GM23248 (cell line): ENCODE measurements around the gene BNIPL. TPM values are rescaled to one million over a fixed set of nuclear protein-coding genes. Genes with fewer than 3 reads are reported as not detected.

Experiments used
- DNase-seq: peaks from one replicate; pipeline ENCODE4 v3.0.0-alpha.2; 2015
- H2AFZ ChIP-seq: fragments of 200-600 bp; sonication (generic); 2 replicates; pipeline ENCODE4 v1.6.1; 2016; ENCODE audit warnings: antibody characterized with exemption
- H3F3A ChIP-seq: fragments of 200-600 bp; sonication (generic); 2 replicates; pipeline ENCODE4 v1.6.1; 2016; ENCODE audit warnings: mild to moderate bottlenecking, antibody characterized with exemption, mixed run types; ENCODE audit not compliant: insufficient read depth
- H3K27ac ChIP-seq: fragments of 200-600 bp; sonication (generic); 2 replicates; pipeline ENCODE4 v1.5.1; 2016; ENCODE audit warnings: mild to moderate bottlenecking
- H3K27me3 ChIP-seq: fragments of 200-600 bp; sonication (generic); replicated peaks from 2 replicates; pipeline ENCODE4 v1.6.1; 2016; ENCODE audit warnings: mild to moderate bottlenecking; ENCODE audit not compliant: insufficient read depth
- H3K36me3 ChIP-seq: fragments of 200-600 bp; sonication (generic); 2 replicates; pipeline ENCODE4 v1.6.1; 2016; ENCODE audit warnings: low read depth, mild to moderate bottlenecking
- H3K4me1 ChIP-seq: fragments of 200-600 bp; sonication (generic); 2 replicates; pipeline ENCODE4 v1.6.1; 2016; ENCODE audit warnings: mild to moderate bottlenecking; ENCODE audit not compliant: insufficient read depth
- H3K4me2 ChIP-seq: fragments of 200-600 bp; sonication (generic); one replicate; pipeline ENCODE4 v1.6.1; 2016; ENCODE audit warnings: mild to moderate bottlenecking; ENCODE audit not compliant: unreplicated experiment
- H3K4me3 ChIP-seq: fragments of 200-600 bp; sonication (generic); 2 replicates; pipeline ENCODE4 v1.5.1; 2016; ENCODE audit warnings: mild to moderate bottlenecking
- H3K79me2 ChIP-seq: fragments of 200-600 bp; sonication (generic); 2 replicates; pipeline ENCODE4 v1.6.1; 2016; ENCODE audit warnings: mild to moderate bottlenecking; ENCODE audit not compliant: insufficient read depth
- H3K9ac ChIP-seq: fragments of 200-600 bp; sonication (generic); 2 replicates; pipeline ENCODE4 v1.6.1; 2016; ENCODE audit warnings: mild to moderate bottlenecking
- H3K9me2 ChIP-seq: fragments of 200-600 bp; sonication (generic); 2 replicates; pipeline ENCODE4 v1.6.1; 2016; ENCODE audit warnings: mixed run types, mild to moderate bottlenecking, moderate library complexity; ENCODE audit not compliant: insufficient read depth
- H3K9me3 ChIP-seq: fragments of 200-600 bp; sonication (generic); one replicate; pipeline ENCODE4 v1.6.1; 2017; ENCODE audit warnings: low read depth
- H4K20me1 ChIP-seq: fragments of 200-600 bp; sonication (generic); 2 replicates; pipeline ENCODE4 v1.6.0; 2016; ENCODE audit not compliant: insufficient read depth
- EZH2 ChIP-seq: fragments of 200-600 bp; sonication (generic); IDR thresholded peaks from 2 replicates; pipeline ENCODE4 v1.6.1; 2018; ENCODE audit warnings: antibody characterized with exemption, mild to moderate bottlenecking; ENCODE audit not compliant: insufficient read depth, poor library complexity, severe bottlenecking
- EZH2phosphoT487 ChIP-seq: fragments of 200-600 bp; sonication (generic); IDR thresholded peaks from 2 replicates; pipeline ENCODE4 v1.6.1; 2018; ENCODE audit warnings: antibody characterized with exemption, moderate library complexity, mild to moderate bottlenecking, low read depth; ENCODE audit not compliant: insufficient read depth
- WGBS, 2 experiments: methylation state at CpG; one replicate each; pipeline ENCODE4 v1.1.6; 2015 to 2017; ENCODE audit warnings: low lambda C conversion rate in 2 of 2, low coverage in 1 of 2; ENCODE audit errors: missing lambda C conversion rate in 2 of 2; 5-methylcytosine and 5-hydroxymethylcytosine counted together
- in situ Hi-C: fragments of 300-500 bp; cut with MboI; formaldehyde crosslinking; loops from 2 replicates; pipeline ENCODE4 v1.15.0; 2020
- polyA plus RNA-seq: library from polyadenylated mRNA; unstranded; fragments of >200 nt; fragmentation: Nextera tagmentation; extraction: Ambion mirVana; gene quantifications from 2 replicates; pipeline ENCODE4 v1.2.1, GENCODE V29; 2016
- small RNA-seq: library from RNA; depleted of rRNA; stranded (forward); fragments of <200 nt; gene quantifications from one replicate; pipeline ENCODE3, GENCODE V24; 2014; ENCODE audit warnings: low read depth, low replicate concordance
- total RNA-seq: library from RNA; depleted of rRNA; stranded (reverse); fragments of >200 nt; shearing (Covaris generic); gene quantifications from 2 replicates; pipeline ENCODE4 v1.2.3, GENCODE V29; 2014; rRNA removed

Gene BNIPL
- total and polyA plus RNA-seq, 2 experiments from 2014 or later = 0.09 TPM; not detected in 1

GRCh38 chr1:151085953-151086559 lies 49.7 kb downstream of the BNIPL start:
- H3K9me3 ChIP-seq = no peaks in the 10 kb centered on the region
- H3F3A ChIP-seq = no peaks in the 10 kb centered on the region
- H3K79me2 ChIP-seq = no peaks in the 10 kb centered on the region
- no peak overlapping the region for H3K9ac ChIP-seq
- TF ChIP-seq EZH2 (no peak), EZH2phosphoT487 (no peak)
- no peaks in the 10 kb centered on the region for H3K9me2 ChIP-seq
- H3K4me3 ChIP-seq = no peak overlapping the region
- no peak for DNase-seq
- no peaks in the 10 kb centered on the region for H4K20me1 ChIP-seq
- WGBS, 2 experiments = 83 to 84% methylated on average over 4 of the region's 4 CpGs
- H3K27ac ChIP-seq = no peak overlapping the region
- H3K4me2 ChIP-seq = no peak overlapping the region
- H2AFZ ChIP-seq = no peak overlapping the region
- H3K4me1 ChIP-seq = no peaks in the 10 kb centered on the region
- no peaks in the 10 kb centered on the region for H3K27me3 ChIP-seq
- no peaks in the 10 kb centered on the region for H3K36me3 ChIP-seq
- in situ Hi-C loops = no loop called here

Small RNAs within 50 kb of the gene (small RNA-seq; reads per million reads assigned to genes)
- not detected for gene RNU6-884P

Other genes starting within 250 kb of the BNIPL start
- gene CTSK, start 228.3 kb upstream of the BNIPL start, total RNA-seq = 90.9 and 101 TPM in 2 replicates
- 81.4 and 92.1 TPM in 2 replicates for gene CTSK, start 228.3 kb upstream of the BNIPL start, polyA plus RNA-seq
- gene ARNT, start 160.0 kb upstream of the BNIPL start, total RNA-seq = 31.0 and 34.7 TPM in 2 replicates
- 30.9 and 32.8 TPM in 2 replicates for gene ARNT, start 160.0 kb upstream of the BNIPL start, polyA plus RNA-seq
- gene CTXND2, start 149.4 kb upstream of the BNIPL start, total RNA-seq = not detected in 2 replicates
- gene CTXND2, start 149.4 kb upstream of the BNIPL start, polyA plus RNA-seq = not detected in 2 replicates
- gene SETDB1, start 110.2 kb upstream of the BNIPL start, total RNA-seq = 21.4 and 30.2 TPM in 2 replicates
- 9.7 and 10.2 TPM in 2 replicates for gene SETDB1, start 110.2 kb upstream of the BNIPL start, polyA plus RNA-seq
- 124 and 148 TPM in 2 replicates for gene CERS2, start 61.8 kb upstream of the BNIPL start, total RNA-seq
- gene CERS2, start 61.8 kb upstream of the BNIPL start, polyA plus RNA-seq = 201 and 202 TPM in 2 replicates
- gene ANXA9, start 54.3 kb upstream of the BNIPL start, total RNA-seq = not detected in 2 replicates
- 0.16 and 0.26 TPM in 2 replicates for gene ANXA9, start 54.3 kb upstream of the BNIPL start, polyA plus RNA-seq
- 7.7 and 9.1 TPM in 2 replicates for gene MINDY1, start 29.7 kb upstream of the BNIPL start, total RNA-seq
- gene MINDY1, start 29.7 kb upstream of the BNIPL start, polyA plus RNA-seq = 4.6 and 6.1 TPM in 2 replicates
- 7.2 and 10.5 TPM in 2 replicates for gene PRUNE1, start 28.1 kb upstream of the BNIPL start, total RNA-seq
- gene PRUNE1, start 28.1 kb upstream of the BNIPL start, polyA plus RNA-seq = 9.0 and 10.8 TPM in 2 replicates
- 1.0 and 2.8 TPM in 2 replicates for gene C1orf56, start 11.2 kb downstream of the BNIPL start, total RNA-seq
- gene C1orf56, start 11.2 kb downstream of the BNIPL start, polyA plus RNA-seq = 15.8 and 17.7 TPM in 2 replicates
- 52.2 and 63.2 TPM in 2 replicates for gene CDC42SE1, start 23.0 kb downstream of the BNIPL start, total RNA-seq
- gene CDC42SE1, start 23.0 kb downstream of the BNIPL start, polyA plus RNA-seq = 17.3 and 18.2 TPM in 2 replicates
- 1.9 and 3.7 TPM in 2 replicates for gene MLLT11, start 23.8 kb downstream of the BNIPL start, total RNA-seq
- 7.3 and 7.7 TPM in 2 replicates for gene MLLT11, start 23.8 kb downstream of the BNIPL start, polyA plus RNA-seq
- gene GABPB2, start 34.2 kb downstream of the BNIPL start, total RNA-seq = 14.7 and 14.9 TPM in 2 replicates
- 7.4 and 8.4 TPM in 2 replicates for gene GABPB2, start 34.2 kb downstream of the BNIPL start, polyA plus RNA-seq
- gene SEMA6C, start 110.0 kb downstream of the BNIPL start, total RNA-seq = 1.4 and 3.8 TPM in 2 replicates
- gene SEMA6C, start 110.0 kb downstream of the BNIPL start, polyA plus RNA-seq = 0.58 and 1.1 TPM in 2 replicates
- not detected in 2 replicates for gene TNFAIP8L2, start 120.1 kb downstream of the BNIPL start, total RNA-seq
- gene TNFAIP8L2, start 120.1 kb downstream of the BNIPL start, polyA plus RNA-seq = not detected in 2 replicates
- 7.1 and 11.5 TPM in 2 replicates for gene LYSMD1, start 129.3 kb downstream of the BNIPL start, total RNA-seq
- gene LYSMD1, start 129.3 kb downstream of the BNIPL start, polyA plus RNA-seq = 3.4 and 4.4 TPM in 2 replicates
- 27.7 and 35.2 TPM in 2 replicates for gene SCNM1, start 129.6 kb downstream of the BNIPL start, total RNA-seq
- 73.3 and 77.4 TPM in 2 replicates for gene SCNM1, start 129.6 kb downstream of the BNIPL start, polyA plus RNA-seq
- gene TMOD4, start 139.4 kb downstream of the BNIPL start, total RNA-seq = not detected in 2 replicates
- gene TMOD4, start 139.4 kb downstream of the BNIPL start, polyA plus RNA-seq = 0.24 TPM in 1 of 2 replicates, not detected in the other
- gene VPS72, start 153.6 kb downstream of the BNIPL start, total RNA-seq = 41.9 and 45.0 TPM in 2 replicates
- 45.0 and 46.5 TPM in 2 replicates for gene VPS72, start 153.6 kb downstream of the BNIPL start, polyA plus RNA-seq
- gene PIP5K1A, start 162.0 kb downstream of the BNIPL start, total RNA-seq = 53.5 and 62.8 TPM in 2 replicates
- gene PIP5K1A, start 162.0 kb downstream of the BNIPL start, polyA plus RNA-seq = 33.9 and 35.1 TPM in 2 replicates
- gene PSMD4, start 218.1 kb downstream of the BNIPL start, total RNA-seq = 130 and 164 TPM in 2 replicates
- gene PSMD4, start 218.1 kb downstream of the BNIPL start, polyA plus RNA-seq = 166 and 175 TPM in 2 replicates
- 16.9 and 21.5 TPM in 2 replicates for gene ZNF687, start 245.7 kb downstream of the BNIPL start, total RNA-seq
- gene ZNF687, start 245.7 kb downstream of the BNIPL start, polyA plus RNA-seq = 3.0 and 3.6 TPM in 2 replicates